Measurements from ENCODE around the gene USP40.
A peak's percentile ranks its signal among the peaks of the same experiment; 100 is the strongest.

The USP40 gene

GRCh38 chr2:233473878-233474277 is 92.7 kb downstream of the USP40 start:
- no peak for DNase-seq (ENCODE audit: low spot score)

- DNase-seq (ENCODE audit: low spot score), result no peak
Measured at GRCh38 chr2:233473386-233473791, 93.2 kb downstream of the USP40 start.

GRCh38 chr2:233471291-233472035 is 95.1 kb downstream of the USP40 start:
- DNase-seq (ENCODE audit: low spot score), result no peak

- DNase-seq (ENCODE audit: low spot score), result no peak
Measured at GRCh38 chr2:233470839-233471238, 95.7 kb downstream of the USP40 start.

GRCh38 chr2:233470011-233470687 is 96.4 kb downstream of the USP40 start:
- peak; percentile 14 for DNase-seq (ENCODE audit: low spot score)

- no peak for DNase-seq (ENCODE audit: low spot score)
Measured at GRCh38 chr2:233469261-233470010, 97.1 kb downstream of the USP40 start.

GRCh38 chr2:233468741-233469110 is 97.9 kb downstream of the USP40 start:
- DNase-seq (ENCODE audit: low spot score), result no peak

GRCh38 chr2:233468047-233468740 is 98.4 kb downstream of the USP40 start:
- DNase-seq (ENCODE audit: low spot score), result no peak

- no peak for DNase-seq (ENCODE audit: low spot score)
Measured at GRCh38 chr2:233466991-233467603, 99.5 kb downstream of the USP40 start.

GRCh38 chr2:233464531-233465240 is 101.9 kb downstream of the USP40 start:
- DNase-seq (ENCODE audit: low spot score), result no peak

- DNase-seq (ENCODE audit: low spot score), result no peak
Measured at GRCh38 chr2:233464056-233464455, 102.5 kb downstream of the USP40 start.

GRCh38 chr2:233463586-233463985 is 103.0 kb downstream of the USP40 start:
- no peak for DNase-seq (ENCODE audit: low spot score)

GRCh38 chr2:233462826-233463470 is 103.6 kb downstream of the USP40 start:
- DNase-seq (ENCODE audit: low spot score), result peak; percentile 12

GRCh38 chr2:233462202-233462785 is 104.3 kb downstream of the USP40 start:
- peak; percentile 75 for DNase-seq (ENCODE audit: low spot score)

GRCh38 chr2:233461481-233461891 is 105.1 kb downstream of the USP40 start:
- peak; percentile 24 for DNase-seq (ENCODE audit: low spot score)

GRCh38 chr2:233460726-233461441 is 105.7 kb downstream of the USP40 start:
- DNase-seq (ENCODE audit: low spot score), result peak; percentile 90

- no peak for DNase-seq (ENCODE audit: low spot score)
Measured at GRCh38 chr2:233459426-233459825, 107.2 kb downstream of the USP40 start.

GRCh38 chr2:233458826-233459225 is 107.8 kb downstream of the USP40 start:
- no peak for DNase-seq (ENCODE audit: low spot score)

- no peak for DNase-seq (ENCODE audit: low spot score)
Measured at GRCh38 chr2:233458031-233458610, 108.5 kb downstream of the USP40 start.

Measured in cerebellar cortex (tissue), 1 donor.